Omental fat pad (tissue), 4 donors: ENCODE data around the gene RAI2. TPM values are rescaled to one million over a fixed set of nuclear protein-coding genes. Genes with fewer than 3 reads are reported as not detected.

Experiments used
- ATAC-seq: fragments of 150-250 bp; one replicate; pipeline ENCODE4 v1.9.1; 2016; ENCODE audit warnings: mild to moderate bottlenecking, moderate library complexity; ENCODE audit not compliant: low FRiP score
- DNase-seq: peaks from one replicate; pipeline ENCODE4 v3.0.0-alpha.2; 2019; ENCODE audit warnings: low spot score
- total RNA-seq, 4 donors: library from RNA; depleted of rRNA; stranded (reverse); fragments of >200 nt; gene quantifications; one replicate each; pipeline ENCODE4 v1.1.0, GENCODE V29; 2016
- TF ChIP-seq, protein P1 (sequence below), 3 donors: fragments of 450-650 bp; IDR thresholded peaks; one replicate each; pipeline ENCODE4 v1.5.1; 2016 to 2017; ENCODE audit warnings: antibody characterized with exemption in 3 of 3, mild to moderate bottlenecking in 3 of 3, moderate library complexity in 2 of 3

RAI2 gene
- total RNA-seq, 4 donors from 2014 or later = 15.5 to 25.9 (median 23.1) TPM

DNA sequence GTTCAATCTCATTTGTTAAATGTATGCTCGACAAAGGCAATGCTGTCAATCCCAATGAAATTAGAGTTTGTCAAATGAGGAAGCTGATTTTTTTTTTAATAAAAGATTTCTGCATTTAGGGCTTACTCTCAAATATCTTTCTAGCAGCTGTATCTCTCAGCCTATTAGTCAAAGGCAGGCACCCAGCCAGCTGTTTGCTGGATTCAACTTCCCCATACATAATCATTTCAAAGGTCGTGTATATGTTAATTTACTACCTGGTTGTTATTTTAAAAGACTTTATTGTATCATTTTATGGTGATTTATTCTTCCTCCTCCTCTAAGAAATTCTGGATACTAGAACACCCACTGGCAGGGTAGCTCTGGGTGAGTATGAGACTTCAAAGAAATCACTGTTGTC is 27.1 kb downstream of the RAI2 start:
- ATAC-seq = no peak
- DNase-seq = no peak
- TF ChIP-seq, protein P1, sequence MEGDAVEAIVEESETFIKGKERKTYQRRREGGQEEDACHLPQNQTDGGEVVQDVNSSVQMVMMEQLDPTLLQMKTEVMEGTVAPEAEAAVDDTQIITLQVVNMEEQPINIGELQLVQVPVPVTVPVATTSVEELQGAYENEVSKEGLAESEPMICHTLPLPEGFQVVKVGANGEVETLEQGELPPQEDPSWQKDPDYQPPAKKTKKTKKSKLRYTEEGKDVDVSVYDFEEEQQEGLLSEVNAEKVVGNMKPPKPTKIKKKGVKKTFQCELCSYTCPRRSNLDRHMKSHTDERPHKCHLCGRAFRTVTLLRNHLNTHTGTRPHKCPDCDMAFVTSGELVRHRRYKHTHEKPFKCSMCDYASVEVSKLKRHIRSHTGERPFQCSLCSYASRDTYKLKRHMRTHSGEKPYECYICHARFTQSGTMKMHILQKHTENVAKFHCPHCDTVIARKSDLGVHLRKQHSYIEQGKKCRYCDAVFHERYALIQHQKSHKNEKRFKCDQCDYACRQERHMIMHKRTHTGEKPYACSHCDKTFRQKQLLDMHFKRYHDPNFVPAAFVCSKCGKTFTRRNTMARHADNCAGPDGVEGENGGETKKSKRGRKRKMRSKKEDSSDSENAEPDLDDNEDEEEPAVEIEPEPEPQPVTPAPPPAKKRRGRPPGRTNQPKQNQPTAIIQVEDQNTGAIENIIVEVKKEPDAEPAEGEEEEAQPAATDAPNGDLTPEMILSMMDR (IDR thresholded peaks at IDR 0.05) = no peak

DNA sequence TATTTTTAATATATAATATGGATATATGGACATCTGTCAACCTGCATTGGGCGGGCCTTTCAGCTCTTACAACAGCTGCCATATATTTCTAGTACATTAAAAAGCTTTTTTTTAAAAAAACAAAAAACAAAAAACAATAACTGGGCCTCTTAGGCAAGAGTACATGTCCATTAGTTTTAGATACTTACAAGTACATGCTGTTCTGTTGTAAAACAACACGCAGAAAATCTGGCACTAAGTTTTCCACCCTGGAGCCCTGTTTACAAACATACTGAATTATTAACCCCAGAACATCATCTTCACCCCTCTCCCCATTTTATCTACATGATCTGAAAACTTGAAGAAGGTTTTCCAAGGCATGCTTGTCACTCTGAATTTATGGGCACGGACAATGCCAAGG is 29.8 kb downstream of the RAI2 start:
- TF ChIP-seq, protein P1 (IDR thresholded peaks at IDR 0.05) = no peak
- DNase-seq (no peak), ATAC-seq (no peak)

DNA sequence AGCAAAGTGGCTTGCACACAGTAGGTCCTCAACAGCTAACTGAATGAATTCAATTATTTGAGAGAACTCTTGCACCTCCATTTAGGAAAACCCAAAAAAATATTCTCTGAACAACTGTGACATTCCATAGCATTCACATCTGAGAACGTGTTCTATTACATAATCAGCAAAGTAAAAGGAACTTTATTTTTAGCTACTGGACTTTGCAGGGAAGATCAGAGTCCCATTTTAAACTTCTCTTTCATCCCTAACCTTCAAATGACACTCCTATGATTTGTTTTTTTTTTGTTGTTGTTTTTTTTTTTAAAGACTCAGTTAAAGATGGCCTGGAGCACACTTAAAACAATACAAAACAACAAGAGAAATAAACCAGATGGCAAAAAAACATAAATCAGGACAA is 30.9 kb downstream of the RAI2 start:
- TF ChIP-seq, protein P1 (IDR thresholded peaks at IDR 0.05) = no peak
- DNase-seq (no peak), ATAC-seq (no peak)

DNA sequence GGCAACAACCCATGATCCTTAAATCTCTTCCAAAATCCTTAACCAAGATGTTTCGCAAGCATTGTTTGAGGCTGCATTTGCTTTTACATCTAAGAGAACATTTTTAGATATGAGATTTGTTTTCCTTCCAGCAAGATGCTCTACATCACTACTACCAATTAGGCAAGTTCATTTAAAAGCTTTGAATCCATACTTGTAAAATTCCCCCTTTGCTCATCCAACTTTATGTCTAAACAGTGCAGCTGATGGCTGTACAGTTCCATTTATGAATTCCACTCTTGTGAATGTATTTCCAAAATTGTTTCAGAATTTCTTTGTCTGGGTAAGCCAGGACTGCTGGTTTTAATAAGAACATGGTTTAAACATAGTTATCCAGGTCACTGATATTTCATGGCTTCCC is 31.5 kb downstream of the RAI2 start:
- DNase-seq (no peak), ATAC-seq (no peak)
- TF ChIP-seq, protein P1 (IDR thresholded peaks at IDR 0.05) = no peak

DNA sequence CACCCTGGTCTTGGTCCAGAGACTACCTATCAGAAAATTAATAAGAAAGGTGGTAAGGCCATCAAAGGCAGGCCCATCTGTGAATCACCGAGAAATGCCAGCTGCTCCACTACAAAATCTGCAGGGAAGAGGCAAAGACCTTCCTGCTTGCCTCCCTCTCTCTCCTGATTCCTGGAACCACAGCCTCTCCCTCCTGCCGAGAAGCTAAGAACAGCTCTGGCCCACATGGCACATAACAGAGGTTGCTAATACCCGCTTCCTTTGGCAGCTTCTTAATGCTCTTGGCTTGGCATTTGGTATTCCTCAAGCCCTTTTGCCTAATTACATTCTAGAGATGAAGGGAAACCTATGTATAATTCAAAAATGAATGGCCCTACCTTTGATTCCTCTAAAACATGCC is 32.9 kb downstream of the RAI2 start:
- ATAC-seq (no peak), DNase-seq (no peak)
- TF ChIP-seq, protein P1 (IDR thresholded peaks at IDR 0.05) = no peak

DNA sequence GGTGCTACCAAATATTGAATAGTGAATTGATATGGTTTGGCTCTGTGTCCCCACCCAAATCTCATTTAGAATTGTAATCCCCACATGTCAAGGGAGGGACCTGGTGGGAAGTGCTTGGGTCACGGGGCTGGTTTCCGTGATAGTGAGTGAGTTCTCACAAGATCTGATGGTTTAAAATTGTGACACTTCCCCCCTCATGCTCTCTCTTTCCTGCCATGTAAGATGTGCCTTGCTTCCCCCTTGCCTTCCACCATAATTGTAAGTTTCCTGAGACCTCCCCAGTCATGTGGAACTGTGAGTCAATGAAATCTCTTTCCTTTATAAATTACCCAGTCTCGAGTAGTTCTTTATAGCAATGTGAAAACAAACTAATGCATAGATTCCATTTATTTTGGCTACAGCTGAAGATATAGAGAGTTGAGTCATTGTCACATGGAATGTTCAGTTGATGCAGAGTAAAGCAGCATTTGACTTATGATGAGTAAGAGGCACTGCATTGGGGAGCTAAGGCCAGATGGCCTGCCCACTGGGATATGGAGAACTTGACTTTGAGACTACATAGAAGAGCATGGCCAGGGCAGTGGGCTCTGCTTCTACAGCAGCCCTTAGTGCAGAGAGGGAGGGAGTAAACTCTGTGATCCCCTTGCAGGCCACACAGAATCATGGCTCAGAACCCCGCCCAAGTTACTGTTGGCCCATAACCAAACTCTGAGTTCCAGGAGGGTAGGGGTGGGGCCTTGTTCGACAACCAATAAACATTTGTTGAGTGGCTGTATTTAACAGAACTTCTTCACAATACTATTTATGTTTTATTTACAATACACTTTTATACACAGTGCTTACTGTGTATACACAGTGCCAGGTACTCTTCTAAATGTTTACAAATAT is 34.2 kb downstream of the RAI2 start:
- TF ChIP-seq, protein P1 (IDR thresholded peaks at IDR 0.05) = no peak

DNA sequence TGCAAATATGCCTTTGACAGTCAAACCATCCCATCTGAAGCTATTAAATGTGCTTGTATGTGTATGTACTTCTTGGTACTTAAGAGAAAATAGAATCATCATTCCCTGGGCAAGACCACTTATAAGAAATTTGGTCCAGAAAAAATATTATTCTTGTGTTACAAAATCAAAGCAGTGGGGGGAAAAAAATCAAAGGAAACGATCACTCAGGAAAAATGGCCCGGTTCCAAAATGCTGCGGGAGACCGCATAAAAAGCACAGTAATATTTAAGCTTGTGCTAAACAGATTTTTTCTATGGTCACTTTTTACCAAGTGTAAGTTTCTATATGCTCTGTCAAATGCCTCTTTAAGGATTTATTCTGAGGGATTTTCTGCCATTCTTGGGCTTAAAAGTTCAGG is 36.1 kb downstream of the RAI2 start:
- no peak for DNase-seq
- no peak for ATAC-seq
- TF ChIP-seq, protein P1 (IDR thresholded peaks at IDR 0.05) = no peak

More for the DNA sequence above, 34.2 kb downstream of the RAI2 start:
- DNase-seq = no peak
- no peak for ATAC-seq
